GM18502 (cell line): Measurements from ENCODE around the gene CTNND1.

Experiments used
- ATAC-seq: cut with Tn5 transposase; IDR thresholded peaks from one replicate; pipeline ENCODE4 v1.9.1; 2021; ENCODE audit warnings: mild to moderate bottlenecking; ENCODE audit not compliant: unreplicated experiment, poor library complexity

CTNND1 gene

GRCh38 chr11:57787920-57788702 is 26.5 kb downstream of the CTNND1 start:
- ATAC-seq = peak; percentile 48

- no peak for ATAC-seq
Observed at GRCh38 chr11:57788703-57789088, 27.1 kb downstream of the CTNND1 start.

- peak; percentile 1 for ATAC-seq
Observed at GRCh38 chr11:57791321-57792059, 29.9 kb downstream of the CTNND1 start.

- peak; percentile 81 for ATAC-seq
Observed at GRCh38 chr11:57792060-57792541, 30.5 kb downstream of the CTNND1 start.

GRCh38 chr11:57792870-57793269 is 31.3 kb downstream of the CTNND1 start:
- ATAC-seq = no peak

- ATAC-seq = no peak
Observed at GRCh38 chr11:57793351-57794115, 31.9 kb downstream of the CTNND1 start.

- ATAC-seq = no peak
Observed at GRCh38 chr11:57798905-57799559, 37.4 kb downstream of the CTNND1 start.

GRCh38 chr11:57800444-57801182 is 39.0 kb downstream of the CTNND1 start:
- peak; percentile 87 for ATAC-seq

- no peak for ATAC-seq
Observed at GRCh38 chr11:57801183-57801485, 39.5 kb downstream of the CTNND1 start.

GRCh38 chr11:57802411-57802810 is 40.8 kb downstream of the CTNND1 start:
- ATAC-seq = no peak

GRCh38 chr11:57804466-57804865 is 42.9 kb downstream of the CTNND1 start:
- no peak for ATAC-seq

- ATAC-seq = no peak
Observed at GRCh38 chr11:57805780-57806179, 44.2 kb downstream of the CTNND1 start.

- ATAC-seq = no peak
Observed at GRCh38 chr11:57812634-57813033, 51.0 kb downstream of the CTNND1 start.

- ATAC-seq = peak; percentile 92
Observed at GRCh38 chr11:57815476-57815875, 53.9 kb downstream of the CTNND1 start.

GRCh38 chr11:57815877-57816276 is 54.3 kb downstream of the CTNND1 start:
- peak; percentile 32 for ATAC-seq

- no peak for ATAC-seq
Observed at GRCh38 chr11:57818812-57819211, 57.2 kb downstream of the CTNND1 start.

- no peak for ATAC-seq
Observed at GRCh38 chr11:57819252-57819979, 57.8 kb downstream of the CTNND1 start.

- ATAC-seq = no peak
Observed at GRCh38 chr11:57823859-57824258, 62.3 kb downstream of the CTNND1 start.

- no peak for ATAC-seq
Observed at GRCh38 chr11:57834852-57835251, 73.2 kb downstream of the CTNND1 start.
